ENCODE measurements around the gene OR2M7. TPM values are rescaled to one million over a fixed set of nuclear protein-coding genes. Genes with fewer than 3 reads are reported as not detected.

Gene OR2M7
- total and polyA plus RNA-seq, 4 donors, result not detected

- Histone ChIP-seq H3K27me3 (ENCODE audit: control insufficient read depth in 3 of 3, insufficient read depth in 3 of 3, low read length in 2 of 3) (no peaks in the 10 kb centered on the region), H3K9ac (ENCODE audit: insufficient read depth in 1 of 2, low read length in 2 of 2) (no peak within 1 kb of the TSS)
- no peak for ATAC-seq (ENCODE audit: insufficient read depth, low FRiP score)
Measured at GRCh38 chr1:248303324-248303723, 21.0 kb downstream of the OR2M7 start, which contains the start of gene OR2T12. Gene OR2T12 (minus strand): TSS chr1:248303424. CDS start chr1:248295578, 7,846 bp downstream.

GRCh38 chr1:248288391-248288790 is 36.0 kb downstream of the OR2M7 start:
- no peaks in the 10 kb centered on the region for H3K27me3 ChIP-seq (ENCODE audit: control insufficient read depth in 3 of 3, insufficient read depth in 3 of 3, low read length in 2 of 3)
- H3K9me3 ChIP-seq (ENCODE audit: control insufficient read depth in 4 of 4, insufficient read depth in 3 of 4, low read length in 3 of 4), result no peaks in the 10 kb centered on the region
- WGBS, 2 donors, result 19 to 34% methylated on average over 6 of the region's 6 CpGs
- no peak overlapping the region for H3K27ac ChIP-seq (ENCODE audit: low read depth in 1 of 2, low read length in 1 of 2)
- TF ChIP-seq CTCF (IDR thresholded peaks at IDR 0.05; ENCODE audit: control extremely low read depth, extremely low read depth), result no peak
- no peak overlapping the region for H3K4me3 ChIP-seq
- ATAC-seq (ENCODE audit: insufficient read depth, low FRiP score), result no peak
- no peak for DNase-seq
- no peak overlapping the region for H3K9ac ChIP-seq (ENCODE audit: insufficient read depth in 1 of 2, low read length in 2 of 2)
- H3K4me1 ChIP-seq (ENCODE audit: control insufficient read depth in 5 of 5, insufficient read depth in 5 of 5, low read length in 5 of 5), result no peaks in the 10 kb centered on the region
- no peaks in the 10 kb centered on the region for H3K36me3 ChIP-seq (ENCODE audit: control insufficient read depth in 4 of 4, insufficient read depth in 4 of 4, low read length in 4 of 4)

More at GRCh38 chr1:248303324-248303723, 21.0 kb downstream of the OR2M7 start, which contains the start of gene OR2T12:
- no peak within 1 kb of the TSS for H3K27ac ChIP-seq (ENCODE audit: low read depth in 1 of 2, low read length in 1 of 2)
- DNase-seq, result no peak
- no peaks in the 10 kb centered on the region for H3K9me3 ChIP-seq (ENCODE audit: control insufficient read depth in 4 of 4, insufficient read depth in 3 of 4, low read length in 3 of 4)
- no peaks in the 10 kb centered on the region for H3K36me3 ChIP-seq (ENCODE audit: control insufficient read depth in 4 of 4, insufficient read depth in 4 of 4, low read length in 4 of 4)
- TF ChIP-seq CTCF (IDR thresholded peaks at IDR 0.05; ENCODE audit: control extremely low read depth, extremely low read depth), result no peak
- no peak within 1 kb of the TSS for H3K4me3 ChIP-seq
- no peaks in the 10 kb centered on the region for H3K4me1 ChIP-seq (ENCODE audit: control insufficient read depth in 5 of 5, insufficient read depth in 5 of 5, low read length in 5 of 5)
- 87 to 100% methylated on average over 1 of the region's 1 CpG for WGBS, 2 donors

- no peak within 1 kb of the TSS for H3K4me3 ChIP-seq
- no peaks in the 10 kb centered on the region for H3K4me1 ChIP-seq (ENCODE audit: control insufficient read depth in 5 of 5, insufficient read depth in 5 of 5, low read length in 5 of 5)
- H3K9ac ChIP-seq (ENCODE audit: insufficient read depth in 1 of 2, low read length in 2 of 2), result no peak within 1 kb of the TSS
- TF ChIP-seq CTCF (IDR thresholded peaks at IDR 0.05; ENCODE audit: control extremely low read depth, extremely low read depth), result no peak
- no peak within 1 kb of the TSS for H3K27ac ChIP-seq (ENCODE audit: low read depth in 1 of 2, low read length in 1 of 2)
- DNase-seq (no peak), ATAC-seq (ENCODE audit: insufficient read depth, low FRiP score) (no peak)
- no peaks in the 10 kb centered on the region for H3K36me3 ChIP-seq (ENCODE audit: control insufficient read depth in 4 of 4, insufficient read depth in 4 of 4, low read length in 4 of 4)
- 45 to 56% methylated on average over 1 of the region's 1 CpG for WGBS, 2 donors
- H3K9me3 ChIP-seq (ENCODE audit: control insufficient read depth in 4 of 4, insufficient read depth in 3 of 4, low read length in 3 of 4), result peaks cover 0 to 5% (median 0%) of the 10 kb centered on the region in 4 donors
- H3K27me3 ChIP-seq (ENCODE audit: control insufficient read depth in 3 of 3, insufficient read depth in 3 of 3, low read length in 2 of 3), result no peaks in the 10 kb centered on the region
Measured at GRCh38 chr1:248277876-248278275, 46.5 kb downstream of the OR2M7 start, which contains the start of gene OR2T33. Gene OR2T33 (minus strand): TSS chr1:248277976. CDS start chr1:248273814, 4,162 bp downstream.

Other genes starting within 250 kb of the OR2M7 start
- gene OR2L13, start 229.4 kb downstream of the OR2M7 start, total RNA-seq, result not detected
- under 1 TPM in 1 of 2 donors, not detected in 1; 0.03 TPM for gene OR2L13, start 229.4 kb downstream of the OR2M7 start, polyA plus RNA-seq
- gene OR2M5, start 179.4 kb downstream of the OR2M7 start, total RNA-seq, result not detected
- gene OR2M5, start 179.4 kb downstream of the OR2M7 start, polyA plus RNA-seq, result not detected
- gene OR2M2, start 149.7 kb downstream of the OR2M7 start, total RNA-seq, result not detected
- not detected for gene OR2M2, start 149.7 kb downstream of the OR2M7 start, polyA plus RNA-seq
- gene OR2M3, start 127.3 kb downstream of the OR2M7 start, total RNA-seq, result not detected
- not detected for gene OR2M3, start 127.3 kb downstream of the OR2M7 start, polyA plus RNA-seq
- not detected for gene OR2M4, start 93.2 kb downstream of the OR2M7 start, total RNA-seq
- gene OR2M4, start 93.2 kb downstream of the OR2M7 start, polyA plus RNA-seq, result not detected
- not detected for gene OR2T33, start 46.6 kb downstream of the OR2M7 start, total RNA-seq
- gene OR2T33, start 46.6 kb downstream of the OR2M7 start, polyA plus RNA-seq, result not detected
- not detected for gene OR2T12, start 21.1 kb downstream of the OR2M7 start, total RNA-seq
- gene OR2T12, start 21.1 kb downstream of the OR2M7 start, polyA plus RNA-seq, result not detected
- not detected for gene OR14C36, start 24.2 kb upstream of the OR2M7 start, total RNA-seq
- gene OR14C36, start 24.2 kb upstream of the OR2M7 start, polyA plus RNA-seq, result not detected
- gene OR2T4, start 37.1 kb upstream of the OR2M7 start, total RNA-seq, result not detected
- gene OR2T4, start 37.1 kb upstream of the OR2M7 start, polyA plus RNA-seq, result not detected
- not detected for gene OR2T6, start 51.2 kb upstream of the OR2M7 start, total RNA-seq
- not detected for gene OR2T6, start 51.2 kb upstream of the OR2M7 start, polyA plus RNA-seq
- gene OR2T1, start 78.5 kb upstream of the OR2M7 start, total RNA-seq, result not detected
- not detected for gene OR2T1, start 78.5 kb upstream of the OR2M7 start, polyA plus RNA-seq
- gene OR2T2, start 121.1 kb upstream of the OR2M7 start, total RNA-seq, result not detected
- gene OR2T2, start 121.1 kb upstream of the OR2M7 start, polyA plus RNA-seq, result not detected
- not detected for gene OR2T3, start 148.8 kb upstream of the OR2M7 start, total RNA-seq
- not detected for gene OR2T3, start 148.8 kb upstream of the OR2M7 start, polyA plus RNA-seq
- not detected for gene OR2T5, start 164.0 kb upstream of the OR2M7 start, total RNA-seq
- gene OR2T5, start 164.0 kb upstream of the OR2M7 start, polyA plus RNA-seq, result not detected
- gene OR2G6, start 183.5 kb upstream of the OR2M7 start, total RNA-seq, result not detected
- not detected for gene OR2G6, start 183.5 kb upstream of the OR2M7 start, polyA plus RNA-seq
- not detected for gene OR2T29, start 238.2 kb upstream of the OR2M7 start, total RNA-seq
- not detected for gene OR2T29, start 238.2 kb upstream of the OR2M7 start, polyA plus RNA-seq

Data from lung (tissue), 12 donors.